ENCODE data around the gene TUFM.

GRCh38 chr16:28879261-28879840 lies 33.2 kb upstream of the TUFM start:
- TF ChIP-seq, protein P1, sequence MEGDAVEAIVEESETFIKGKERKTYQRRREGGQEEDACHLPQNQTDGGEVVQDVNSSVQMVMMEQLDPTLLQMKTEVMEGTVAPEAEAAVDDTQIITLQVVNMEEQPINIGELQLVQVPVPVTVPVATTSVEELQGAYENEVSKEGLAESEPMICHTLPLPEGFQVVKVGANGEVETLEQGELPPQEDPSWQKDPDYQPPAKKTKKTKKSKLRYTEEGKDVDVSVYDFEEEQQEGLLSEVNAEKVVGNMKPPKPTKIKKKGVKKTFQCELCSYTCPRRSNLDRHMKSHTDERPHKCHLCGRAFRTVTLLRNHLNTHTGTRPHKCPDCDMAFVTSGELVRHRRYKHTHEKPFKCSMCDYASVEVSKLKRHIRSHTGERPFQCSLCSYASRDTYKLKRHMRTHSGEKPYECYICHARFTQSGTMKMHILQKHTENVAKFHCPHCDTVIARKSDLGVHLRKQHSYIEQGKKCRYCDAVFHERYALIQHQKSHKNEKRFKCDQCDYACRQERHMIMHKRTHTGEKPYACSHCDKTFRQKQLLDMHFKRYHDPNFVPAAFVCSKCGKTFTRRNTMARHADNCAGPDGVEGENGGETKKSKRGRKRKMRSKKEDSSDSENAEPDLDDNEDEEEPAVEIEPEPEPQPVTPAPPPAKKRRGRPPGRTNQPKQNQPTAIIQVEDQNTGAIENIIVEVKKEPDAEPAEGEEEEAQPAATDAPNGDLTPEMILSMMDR (IDR thresholded peaks at IDR 0.05), result no peak
- TF ChIP-seq EZH2 (IDR thresholded peaks at IDR 0.05) (no peak), EZH2phosphoT487 (IDR thresholded peaks at IDR 0.05) (no peak)
